Endothelial cell of umbilical vein (primary cell): ENCODE data around the gene THSD4. TPM values are rescaled to one million over a fixed set of nuclear protein-coding genes. Genes with fewer than 3 reads are reported as not detected.

Experiments used
- BruUV-seq: library from RNA; stranded (reverse); fragments of 400-500 nt; replicated peaks from 2 replicates; lab custom pipeline; 2021; lab: Mats Ljungman, UMichigan
- CTCF ChIA-PET: fragments of 300-600, 350-600 bp; sonication (Branson Sonifier 250); formaldehyde crosslinking; loops from one replicate; lab custom pipeline; 2021; ENCODE audit warnings: antibody characterized with exemption, inconsistent platforms; lab: Charles Lee
- POLR2A ChIA-PET: fragments of 300-600, 350-600 bp; sonication (Branson Sonifier 250); formaldehyde crosslinking; loops from one replicate; lab custom pipeline; 2021; ENCODE audit warnings: antibody characterized with exemption, inconsistent platforms; lab: Charles Lee
- DNase-seq: peaks from one replicate; pipeline ENCODE4 v3.0.0-alpha.2; 2011; ENCODE audit warnings: low read depth, low spot score
- FAIRE-seq: peaks from 2 replicates; lab custom pipeline; 2011; peaks lifted over from hg19 to GRCh38; lab: Jason Lieb, UNC
- H2AFZ ChIP-seq: 2 replicates; pipeline ENCODE4 v1.6.0; 2012; ENCODE audit warnings: low read depth, low read length, control low read depth, inconsistent platforms
- H3K27ac ChIP-seq: 2 replicates; pipeline ENCODE4 v1.5.1; 2011; ENCODE audit warnings: low read depth, mild to moderate bottlenecking, control low read depth, low read length, moderate library complexity; ENCODE audit not compliant: insufficient read depth
- H3K27me3 ChIP-seq, 2 experiments: 2 replicates each; pipeline versions ENCODE4 v1.6.0 to v1.6.1; 2011; ENCODE audit warnings: low read length in 2 of 2, mixed read lengths in 1 of 2; ENCODE audit not compliant: control insufficient read depth in 2 of 2, insufficient read depth in 2 of 2
- H3K36me3 ChIP-seq, 2 experiments: 2 replicates in 1 of 2; 3 replicates in 1 of 2; pipeline ENCODE4 v1.5.1; 2011; ENCODE audit warnings: low read length in 2 of 2, mild to moderate bottlenecking in 1 of 2, moderate library complexity in 1 of 2; ENCODE audit not compliant: control insufficient read depth in 2 of 2, insufficient read depth in 2 of 2; ENCODE audit errors: extremely low read depth in 1 of 2
- H3K4me1 ChIP-seq: 3 replicates; pipeline ENCODE4 v1.5.1; 2011; ENCODE audit warnings: mild to moderate bottlenecking, low read length; ENCODE audit not compliant: control insufficient read depth, insufficient read depth; ENCODE audit errors: extremely low read depth
- H3K4me2 ChIP-seq: 2 replicates; pipeline ENCODE4 v1.6.1; 2011; ENCODE audit warnings: low read length, control low read depth, mixed read lengths; ENCODE audit not compliant: insufficient read depth
- H3K4me3 ChIP-seq, 3 experiments: fragments of 200-600 bp in 1 of 3; sonication (generic), shearing (Covaris generic) in 1 of 3; replicated peaks in 1 of 3; 2 replicates each; pipeline ENCODE4 v1.5.1; 2011 to 2016; ENCODE audit warnings: control low read depth in 3 of 3, low read length in 3 of 3, mild to moderate bottlenecking in 2 of 3, inconsistent platforms in 1 of 3, low read depth in 1 of 3, moderate library complexity in 1 of 3; ENCODE audit not compliant: insufficient read depth in 1 of 3
- H3K79me2 ChIP-seq: 2 replicates; pipeline ENCODE4 v1.6.0; 2012; ENCODE audit warnings: low read length, inconsistent platforms; ENCODE audit not compliant: control insufficient read depth, insufficient read depth
- H3K9ac ChIP-seq: replicated peaks from 2 replicates; pipeline ENCODE3; 2011; ENCODE audit warnings: low read length, control low read depth; ENCODE audit not compliant: insufficient read depth; ENCODE audit errors: extremely low read depth
- H3K9me1 ChIP-seq: replicated peaks from 3 replicates; pipeline ENCODE4 v1.6.0; 2011; ENCODE audit warnings: mild to moderate bottlenecking, low read length; ENCODE audit not compliant: control insufficient read depth, insufficient read depth; ENCODE audit errors: extremely low read depth
- H3K9me3 ChIP-seq: replicated peaks from 2 replicates; pipeline ENCODE4 v1.5.1; 2012; ENCODE audit warnings: low read length, inconsistent platforms; ENCODE audit not compliant: control insufficient read depth, insufficient read depth
- H4K20me1 ChIP-seq: replicated peaks from 2 replicates; pipeline ENCODE3; 2011; ENCODE audit warnings: mild to moderate bottlenecking, low read length; ENCODE audit not compliant: control insufficient read depth, insufficient read depth; ENCODE audit errors: extremely low read depth
- EZH2 ChIP-seq: IDR thresholded peaks from 2 replicates; pipeline ENCODE4 v1.6.1; 2012; ENCODE audit warnings: borderline replicate concordance, low read depth, mild to moderate bottlenecking, moderate library complexity, low read length, inconsistent platforms; ENCODE audit not compliant: severe bottlenecking
- FOS ChIP-seq: IDR thresholded peaks from 2 replicates; pipeline ENCODE4 v1.6.1; 2011; ENCODE audit warnings: mild to moderate bottlenecking, low read length, moderate library complexity, borderline replicate concordance; ENCODE audit not compliant: insufficient read depth
- GATA2 ChIP-seq: IDR thresholded peaks from 2 replicates; pipeline ENCODE4 v1.7.0; 2011; ENCODE audit warnings: low read depth, mild to moderate bottlenecking, moderate library complexity, mixed read lengths, low read length; ENCODE audit not compliant: insufficient read length, insufficient read depth
- JUN ChIP-seq: IDR thresholded peaks from 2 replicates; pipeline ENCODE4 v1.6.1; 2011; ENCODE audit warnings: borderline replicate concordance, low read depth; ENCODE audit not compliant: insufficient read length, insufficient read depth
- MYC ChIP-seq: IDR thresholded peaks from one replicate; pipeline ENCODE4 v1.6.1; 2011; ENCODE audit warnings: mild to moderate bottlenecking, low read depth, low read length
- POLR2A ChIP-seq: IDR thresholded peaks from 2 replicates; pipeline ENCODE4 v1.6.1; 2012; ENCODE audit warnings: low read depth, mild to moderate bottlenecking, control low read depth, low read length
- POLR2AphosphoS5 ChIP-seq: IDR thresholded peaks from 2 replicates; pipeline ENCODE4 v1.6.1; 2012; ENCODE audit warnings: low read depth, mild to moderate bottlenecking, control low read depth, low read length, moderate library complexity; ENCODE audit not compliant: insufficient read depth
- dilution Hi-C: fragments of 300-500 bp; cut with MboI; formaldehyde crosslinking; loops from one replicate; pipeline ENCODE4 v1.15.0; 2019; ENCODE audit warnings: low sequenced_read_pairs; ENCODE audit not compliant: extremely low pct_ligation_motif_present
- intact Hi-C: fragments of 100-400 bp; cut with micrococcal nuclease; formaldehyde crosslinking; loops from one replicate; pipeline ENCODE4 v1.10.0; 2022
- polyA plus RNA-seq, 4 experiments: library from polyadenylated mRNA; depleted of rRNA in 3 of 4; stranded (reverse) in 3 of 4; unstranded in 1 of 4; fragments of >200 nt; gene quantifications; 2 replicates each; pipeline versions ENCODE4 v1.2.1 to v1.2.3, GENCODE V29; 2011 to 2012; ENCODE audit warnings: missing spikeins in 1 of 4
- total RNA-seq: library from RNA; stranded (reverse); gene quantifications from 2 replicates; pipeline ENCODE4 v1.2.3, GENCODE V29; 2021
- TF ChIP-seq, protein P1 (sequence below), 2 donors: IDR thresholded peaks; 1 replicate in 1 of 2; 2 replicates in 1 of 2; pipeline ENCODE4 v1.5.1; 2011; ENCODE audit warnings: low read length in 2 of 2, mild to moderate bottlenecking in 2 of 2, moderate library complexity in 2 of 2, control low read depth in 1 of 2, inconsistent platforms in 1 of 2, low read depth in 1 of 2; ENCODE audit not compliant: insufficient read depth in 1 of 2; ENCODE audit errors: extremely low read depth in 1 of 2
- TF ChIP-seq, protein P2 (sequence below): IDR thresholded peaks from 2 replicates; pipeline ENCODE4 v1.6.1; 2011; ENCODE audit not compliant: insufficient read depth, insufficient read length

THSD4 gene
- total and polyA plus RNA-seq, 2 donors (not counting 3 experiments of a cell fraction or from before 2014, with no cell fraction given): 9.9 to 25.4 TPM

- CTCF ChIA-PET: interaction anchor here (1.0 to 6.1 kb wide), 5 partner anchors 25 to 403 kb away, joined by 3 to 235 read pairs (median 81); no protein-coding TSS in a partner anchor
- Histone ChIP-seq H3K27me3 (no peaks in the 10 kb centered on the region), H3K36me3 (no peaks in the 10 kb centered on the region), H3K9ac (no peak overlapping the region), H3K79me2 (no peaks in the 10 kb centered on the region), H3K4me2 (no peak overlapping the region), H2AFZ (no peak overlapping the region), H4K20me1 (no peaks in the 10 kb centered on the region), H3K4me1 (peaks cover 33% of the 10 kb centered on the region), H3K9me1 (no peaks in the 10 kb centered on the region), H3K9me3 (no peaks in the 10 kb centered on the region), H3K27ac (no peak overlapping the region), H3K4me3 (no peak overlapping the region)
- POLR2A ChIA-PET: no interaction called here
- no TSS peak for BruUV-seq
- FAIRE-seq (no peak), DNase-seq (no peak)
- dilution Hi-C loops (no loop called here), intact Hi-C loops (loop anchor here (5.0 kb wide), 1 partner anchor 98 kb away; no protein-coding TSS in a partner anchor)
- TF ChIP-seq, protein P1, sequence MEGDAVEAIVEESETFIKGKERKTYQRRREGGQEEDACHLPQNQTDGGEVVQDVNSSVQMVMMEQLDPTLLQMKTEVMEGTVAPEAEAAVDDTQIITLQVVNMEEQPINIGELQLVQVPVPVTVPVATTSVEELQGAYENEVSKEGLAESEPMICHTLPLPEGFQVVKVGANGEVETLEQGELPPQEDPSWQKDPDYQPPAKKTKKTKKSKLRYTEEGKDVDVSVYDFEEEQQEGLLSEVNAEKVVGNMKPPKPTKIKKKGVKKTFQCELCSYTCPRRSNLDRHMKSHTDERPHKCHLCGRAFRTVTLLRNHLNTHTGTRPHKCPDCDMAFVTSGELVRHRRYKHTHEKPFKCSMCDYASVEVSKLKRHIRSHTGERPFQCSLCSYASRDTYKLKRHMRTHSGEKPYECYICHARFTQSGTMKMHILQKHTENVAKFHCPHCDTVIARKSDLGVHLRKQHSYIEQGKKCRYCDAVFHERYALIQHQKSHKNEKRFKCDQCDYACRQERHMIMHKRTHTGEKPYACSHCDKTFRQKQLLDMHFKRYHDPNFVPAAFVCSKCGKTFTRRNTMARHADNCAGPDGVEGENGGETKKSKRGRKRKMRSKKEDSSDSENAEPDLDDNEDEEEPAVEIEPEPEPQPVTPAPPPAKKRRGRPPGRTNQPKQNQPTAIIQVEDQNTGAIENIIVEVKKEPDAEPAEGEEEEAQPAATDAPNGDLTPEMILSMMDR (IDR thresholded peaks at IDR 0.05; ENCODE audit: extremely low read depth in 1 of 2, insufficient read depth in 1 of 2, low read depth in 1 of 2, low read length in 2 of 2): no peak
- no peak for TF ChIP-seq GATA2
These were observed 639.4 kb downstream of the THSD4 start for GRCh38 chr15:71754660-71755059.

GRCh38 chr15:71755092-71755970 is 640.1 kb downstream of the THSD4 start:
- Histone ChIP-seq H3K4me3 (no peak overlapping the region), H3K79me2 (no peaks in the 10 kb centered on the region), H4K20me1 (no peaks in the 10 kb centered on the region), H3K4me1 (peaks cover 33% of the 10 kb centered on the region), H2AFZ (no peak overlapping the region), H3K9ac (no peak overlapping the region), H3K9me1 (no peaks in the 10 kb centered on the region), H3K27me3 (no peaks in the 10 kb centered on the region), H3K4me2 (no peak overlapping the region), H3K9me3 (peaks cover 3% of the 10 kb centered on the region), H3K36me3 (no peaks in the 10 kb centered on the region), H3K27ac (no peak overlapping the region)
- POLR2A ChIA-PET: no interaction called here
- CTCF ChIA-PET: interaction anchor here (1.0 to 6.1 kb wide), 5 partner anchors 24 to 402 kb away, joined by 3 to 235 read pairs (median 81); no protein-coding TSS in a partner anchor
- intact Hi-C loops: no loop called here
- FAIRE-seq: no peak
- TF ChIP-seq POLR2A (no peak), EZH2 (no peak), JUN (no peak), MYC (no peak), GATA2 (no peak), FOS (no peak), POLR2AphosphoS5 (no peak)
- TF ChIP-seq, protein P2, sequence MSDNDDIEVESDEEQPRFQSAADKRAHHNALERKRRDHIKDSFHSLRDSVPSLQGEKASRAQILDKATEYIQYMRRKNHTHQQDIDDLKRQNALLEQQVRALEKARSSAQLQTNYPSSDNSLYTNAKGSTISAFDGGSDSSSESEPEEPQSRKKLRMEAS: no peak
- TF ChIP-seq, protein P1 (IDR thresholded peaks at IDR 0.05; ENCODE audit: extremely low read depth in 1 of 2, insufficient read depth in 1 of 2, low read depth in 1 of 2, low read length in 2 of 2): no peak
- dilution Hi-C loops: no loop called here
- peak; percentile 18 for DNase-seq
- no TSS peak for BruUV-seq
